Measurements from ENCODE around the gene FBXL13.

Gene FBXL13

GRCh38 chr7:102874966-102875365 lies 199.6 kb downstream of the FBXL13 start:
- no peak overlapping the region for H3K4me3 ChIP-seq (ENCODE audit: low read depth in 1 of 5, low read length in 5 of 5)
- no peak overlapping the region for H3K27ac ChIP-seq (ENCODE audit: low read depth, low read length)
- no peaks in the 10 kb centered on the region for H3K9me3 ChIP-seq (ENCODE audit: control insufficient read depth in 5 of 5, low read length in 5 of 5)
- no peaks in the 10 kb centered on the region for H3K4me1 ChIP-seq (ENCODE audit: control insufficient read depth in 5 of 5, insufficient read depth in 5 of 5, low read length in 5 of 5)
- no peaks in the 10 kb centered on the region for H3K27me3 ChIP-seq (ENCODE audit: control insufficient read depth in 5 of 5, insufficient read depth in 4 of 5, low read length in 5 of 5)
- no peaks in the 10 kb centered on the region for H3K36me3 ChIP-seq (ENCODE audit: control insufficient read depth in 5 of 5, insufficient read depth in 5 of 5, low read length in 5 of 5)
- H3K9ac ChIP-seq (ENCODE audit: low read length in 5 of 5), result no peak overlapping the region

GRCh38 chr7:102874166-102874829 lies 200.3 kb downstream of the FBXL13 start:
- Histone ChIP-seq H3K9ac (ENCODE audit: low read length in 5 of 5) (no peak overlapping the region), H3K36me3 (ENCODE audit: control insufficient read depth in 5 of 5, insufficient read depth in 5 of 5, low read length in 5 of 5) (no peaks in the 10 kb centered on the region), H3K4me1 (ENCODE audit: control insufficient read depth in 5 of 5, insufficient read depth in 5 of 5, low read length in 5 of 5) (no peaks in the 10 kb centered on the region), H3K4me3 (ENCODE audit: low read depth in 1 of 5, low read length in 5 of 5) (no peak overlapping the region), H3K27ac (ENCODE audit: low read depth, low read length) (no peak overlapping the region), H3K9me3 (ENCODE audit: control insufficient read depth in 5 of 5, low read length in 5 of 5) (no peaks in the 10 kb centered on the region), H3K27me3 (ENCODE audit: control insufficient read depth in 5 of 5, insufficient read depth in 4 of 5, low read length in 5 of 5) (no peaks in the 10 kb centered on the region)

GRCh38 chr7:102873470-102874165 lies 201.0 kb downstream of the FBXL13 start:
- Histone ChIP-seq H3K9ac (ENCODE audit: low read length in 5 of 5) (no peak overlapping the region), H3K4me1 (ENCODE audit: control insufficient read depth in 5 of 5, insufficient read depth in 5 of 5, low read length in 5 of 5) (no peaks in the 10 kb centered on the region), H3K27ac (ENCODE audit: low read depth, low read length) (no peak overlapping the region), H3K4me3 (ENCODE audit: low read depth in 1 of 5, low read length in 5 of 5) (no peak overlapping the region), H3K27me3 (ENCODE audit: control insufficient read depth in 5 of 5, insufficient read depth in 4 of 5, low read length in 5 of 5) (no peaks in the 10 kb centered on the region), H3K36me3 (ENCODE audit: control insufficient read depth in 5 of 5, insufficient read depth in 5 of 5, low read length in 5 of 5) (no peaks in the 10 kb centered on the region), H3K9me3 (ENCODE audit: control insufficient read depth in 5 of 5, low read length in 5 of 5) (no peaks in the 10 kb centered on the region)

GRCh38 chr7:102872460-102872859 lies 202.1 kb downstream of the FBXL13 start:
- H3K9me3 ChIP-seq (ENCODE audit: control insufficient read depth in 5 of 5, low read length in 5 of 5), result no peaks in the 10 kb centered on the region
- no peak overlapping the region for H3K27ac ChIP-seq (ENCODE audit: low read depth, low read length)
- H3K27me3 ChIP-seq (ENCODE audit: control insufficient read depth in 5 of 5, insufficient read depth in 4 of 5, low read length in 5 of 5), result no peaks in the 10 kb centered on the region
- H3K4me3 ChIP-seq (ENCODE audit: low read depth in 1 of 5, low read length in 5 of 5), result no peak overlapping the region
- H3K36me3 ChIP-seq (ENCODE audit: control insufficient read depth in 5 of 5, insufficient read depth in 5 of 5, low read length in 5 of 5), result no peaks in the 10 kb centered on the region
- H3K9ac ChIP-seq (ENCODE audit: low read length in 5 of 5), result no peak overlapping the region
- no peaks in the 10 kb centered on the region for H3K4me1 ChIP-seq (ENCODE audit: control insufficient read depth in 5 of 5, insufficient read depth in 5 of 5, low read length in 5 of 5)

- Histone ChIP-seq H3K9ac (ENCODE audit: low read length in 5 of 5) (no peak overlapping the region), H3K4me1 (ENCODE audit: control insufficient read depth in 5 of 5, insufficient read depth in 5 of 5, low read length in 5 of 5) (no peaks in the 10 kb centered on the region), H3K27ac (ENCODE audit: low read depth, low read length) (no peak overlapping the region), H3K36me3 (ENCODE audit: control insufficient read depth in 5 of 5, insufficient read depth in 5 of 5, low read length in 5 of 5) (no peaks in the 10 kb centered on the region), H3K9me3 (ENCODE audit: control insufficient read depth in 5 of 5, low read length in 5 of 5) (no peaks in the 10 kb centered on the region), H3K4me3 (ENCODE audit: low read depth in 1 of 5, low read length in 5 of 5) (no peak overlapping the region), H3K27me3 (ENCODE audit: control insufficient read depth in 5 of 5, insufficient read depth in 4 of 5, low read length in 5 of 5) (no peaks in the 10 kb centered on the region)
Observed at GRCh38 chr7:102869195-102869594, 205.4 kb downstream of the FBXL13 start.

- Histone ChIP-seq H3K4me3 (ENCODE audit: low read depth in 1 of 5, low read length in 5 of 5) (no peak overlapping the region), H3K27me3 (ENCODE audit: control insufficient read depth in 5 of 5, insufficient read depth in 4 of 5, low read length in 5 of 5) (no peaks in the 10 kb centered on the region), H3K27ac (ENCODE audit: low read depth, low read length) (no peak overlapping the region), H3K9ac (ENCODE audit: low read length in 5 of 5) (no peak overlapping the region), H3K9me3 (ENCODE audit: control insufficient read depth in 5 of 5, low read length in 5 of 5) (no peaks in the 10 kb centered on the region), H3K36me3 (ENCODE audit: control insufficient read depth in 5 of 5, insufficient read depth in 5 of 5, low read length in 5 of 5) (no peaks in the 10 kb centered on the region), H3K4me1 (ENCODE audit: control insufficient read depth in 5 of 5, insufficient read depth in 5 of 5, low read length in 5 of 5) (no peaks in the 10 kb centered on the region)
Observed at GRCh38 chr7:102866535-102867215, 207.9 kb downstream of the FBXL13 start.

GRCh38 chr7:102864958-102865357 lies 209.6 kb downstream of the FBXL13 start:
- no peaks in the 10 kb centered on the region for H3K4me1 ChIP-seq (ENCODE audit: control insufficient read depth in 5 of 5, insufficient read depth in 5 of 5, low read length in 5 of 5)
- no peaks in the 10 kb centered on the region for H3K9me3 ChIP-seq (ENCODE audit: control insufficient read depth in 5 of 5, low read length in 5 of 5)
- H3K27me3 ChIP-seq (ENCODE audit: control insufficient read depth in 5 of 5, insufficient read depth in 4 of 5, low read length in 5 of 5), result no peaks in the 10 kb centered on the region
- H3K9ac ChIP-seq (ENCODE audit: low read length in 5 of 5), result no peak overlapping the region
- no peaks in the 10 kb centered on the region for H3K36me3 ChIP-seq (ENCODE audit: control insufficient read depth in 5 of 5, insufficient read depth in 5 of 5, low read length in 5 of 5)
- no peak overlapping the region for H3K27ac ChIP-seq (ENCODE audit: low read depth, low read length)
- H3K4me3 ChIP-seq (ENCODE audit: low read depth in 1 of 5, low read length in 5 of 5), result no peak overlapping the region

- H3K27ac ChIP-seq (ENCODE audit: low read depth, low read length), result no peak overlapping the region
Observed at GRCh38 chr7:102860351-102860811, 214.2 kb downstream of the FBXL13 start.

GRCh38 chr7:102859799-102860125 lies 214.8 kb downstream of the FBXL13 start:
- no peak overlapping the region for H3K27ac ChIP-seq (ENCODE audit: low read depth, low read length)
- H3K4me1 ChIP-seq (ENCODE audit: control insufficient read depth in 5 of 5, insufficient read depth in 5 of 5, low read length in 5 of 5), result peaks cover 0 to 3% (median 0%) of the 10 kb centered on the region in 5 donors
- H3K4me3 ChIP-seq (ENCODE audit: low read depth in 1 of 5, low read length in 5 of 5), result no peak overlapping the region
- H3K9me3 ChIP-seq (ENCODE audit: control insufficient read depth in 5 of 5, low read length in 5 of 5), result peaks cover 0 to 2% (median 0%) of the 10 kb centered on the region in 5 donors
- H3K9ac ChIP-seq (ENCODE audit: low read length in 5 of 5), result no peak overlapping the region
- H3K27me3 ChIP-seq (ENCODE audit: control insufficient read depth in 5 of 5, insufficient read depth in 4 of 5, low read length in 5 of 5), result no peaks in the 10 kb centered on the region
- no peaks in the 10 kb centered on the region for H3K36me3 ChIP-seq (ENCODE audit: control insufficient read depth in 5 of 5, insufficient read depth in 5 of 5, low read length in 5 of 5)

More at GRCh38 chr7:102860351-102860811, 214.2 kb downstream of the FBXL13 start:
- H3K4me3 ChIP-seq (ENCODE audit: low read depth in 1 of 5, low read length in 5 of 5), result no peak overlapping the region
- H3K36me3 ChIP-seq (ENCODE audit: control insufficient read depth in 5 of 5, insufficient read depth in 5 of 5, low read length in 5 of 5), result no peaks in the 10 kb centered on the region
- H3K9ac ChIP-seq (ENCODE audit: low read length in 5 of 5), result no peak overlapping the region
- peaks cover 0 to 2% (median 0%) of the 10 kb centered on the region in 5 donors for H3K9me3 ChIP-seq (ENCODE audit: control insufficient read depth in 5 of 5, low read length in 5 of 5)
- peaks cover 0 to 3% (median 0%) of the 10 kb centered on the region in 5 donors for H3K4me1 ChIP-seq (ENCODE audit: control insufficient read depth in 5 of 5, insufficient read depth in 5 of 5, low read length in 5 of 5)
- no peaks in the 10 kb centered on the region for H3K27me3 ChIP-seq (ENCODE audit: control insufficient read depth in 5 of 5, insufficient read depth in 4 of 5, low read length in 5 of 5)

Measured in subcutaneous abdominal adipose tissue (tissue), 5 donors.